GM12878 (cell line): ENCODE data around the gene AJUBA. TPM values are rescaled to one million over a fixed set of nuclear protein-coding genes. Genes with fewer than 3 reads are reported as not detected.

ENCODE experiments used
- ATAC-seq: fragments of 200-7000 bp; cut with Tn5 transposase; 3 replicates; pipeline ENCODE4 v1.9.1; 2020; ENCODE audit warnings: mild to moderate bottlenecking, moderate library complexity
- BruUV-seq: library from RNA; stranded (reverse); fragments of 400-500 nt; replicated peaks from 2 replicates; lab custom pipeline; 2021; lab: Mats Ljungman, UMichigan
- CTCF ChIA-PET: fragments of 300-600 bp; sonication (Branson Sonifier 250); formaldehyde crosslinking; extraction: SDS; loops from one replicate; lab custom pipeline; 2021; ENCODE audit warnings: inconsistent platforms; lab: Yijun Ruan, JAX
- POLR2A ChIA-PET: fragments of 350-600 bp; formaldehyde crosslinking; extraction: SDS; loops from one replicate; lab custom pipeline; 2021; ENCODE audit warnings: inconsistent platforms; lab: Charles Lee
- RAD21 ChIA-PET: fragments of 300-600 bp; sonication (Branson Sonifier 250); formaldehyde crosslinking; loops from one replicate; lab custom pipeline; 2023; ENCODE audit warnings: antibody characterized with exemption; ENCODE audit not compliant: unreplicated experiment; lab: Charles Lee
- SMC1A ChIA-PET: fragments of 300-600 bp; sonication (Branson Sonifier 250); formaldehyde crosslinking; loops from one replicate; lab custom pipeline; 2023; ENCODE audit not compliant: unreplicated experiment, uncharacterized antibody; lab: Charles Lee
- DNase-seq: peaks from one replicate; pipeline ENCODE4 v3.0.0-alpha.2; 2011; ENCODE audit warnings: low read depth, low spot score
- FAIRE-seq: peaks from 3 replicates; lab custom pipeline; 2011; peaks lifted over from hg19 to GRCh38; lab: Jason Lieb, UNC
- H2AFZ ChIP-seq: 2 replicates; pipeline ENCODE4 v1.6.0; 2011; ENCODE audit warnings: low read depth, low read length, control low read depth; ENCODE audit not compliant: control insufficient read depth
- H3K27ac ChIP-seq: 2 replicates; pipeline ENCODE4 v1.5.1; 2011; ENCODE audit warnings: control low read depth; ENCODE audit not compliant: control insufficient read depth, insufficient read depth
- H3K27me3 ChIP-seq, 2 experiments: replicated peaks in 1 of 2; 2 replicates each; pipeline versions ENCODE4 v1.6.0 to v1.6.1; 2011; ENCODE audit warnings: low read length in 1 of 2; ENCODE audit not compliant: control insufficient read depth in 2 of 2, insufficient read depth in 2 of 2
- H3K36me3 ChIP-seq, 2 experiments: 2 replicates each; pipeline ENCODE4 v1.5.1; 2011; ENCODE audit warnings: low read length in 1 of 2; ENCODE audit not compliant: control insufficient read depth in 2 of 2, insufficient read depth in 2 of 2
- H3K4me1 ChIP-seq: 2 replicates; pipeline ENCODE4 v1.6.1; 2011; ENCODE audit warnings: mild to moderate bottlenecking, low read length, moderate library complexity, mixed read lengths; ENCODE audit not compliant: control insufficient read depth, insufficient read depth
- H3K4me2 ChIP-seq: 2 replicates; pipeline ENCODE4 v1.6.0; 2011; ENCODE audit warnings: control low read depth; ENCODE audit not compliant: control insufficient read depth, insufficient read depth
- H3K4me3 ChIP-seq: fragments of 200-600 bp; sonication (generic); 2 replicates; pipeline ENCODE4 v1.5.1; 2016
- H3K79me2 ChIP-seq: 2 replicates; pipeline ENCODE4 v1.6.0; 2011; ENCODE audit warnings: low read length; ENCODE audit not compliant: control insufficient read depth, insufficient read depth
- H3K9ac ChIP-seq: 2 replicates; pipeline ENCODE4 v1.8.0; 2011; ENCODE audit warnings: low read length, control low read depth, mixed read lengths; ENCODE audit not compliant: control insufficient read depth, insufficient read depth
- H3K9me3 ChIP-seq: replicated peaks from 3 replicates; pipeline ENCODE4 v1.5.1; 2011; ENCODE audit warnings: mild to moderate bottlenecking, low read length; ENCODE audit not compliant: control insufficient read depth, insufficient read depth
- H4K20me1 ChIP-seq: 2 replicates; pipeline ENCODE4 v1.6.0; 2011; ENCODE audit not compliant: control insufficient read depth, insufficient read depth
- ATF3 ChIP-seq: IDR thresholded peaks from 2 replicates; pipeline ENCODE4 v1.6.1; 2011; ENCODE audit warnings: low read depth, mild to moderate bottlenecking, low read length, moderate library complexity, borderline replicate concordance; ENCODE audit errors: extremely low read depth
- EZH2 ChIP-seq: IDR thresholded peaks from 2 replicates; pipeline ENCODE4 v1.6.1; 2012; ENCODE audit warnings: low read depth, mild to moderate bottlenecking, control low read depth, inconsistent platforms, low read length, borderline replicate concordance; ENCODE audit not compliant: control insufficient read depth
- FOXM1 ChIP-seq: IDR thresholded peaks from 2 replicates; pipeline ENCODE4 v1.6.1; 2012; ENCODE audit warnings: low read depth, mild to moderate bottlenecking, inconsistent platforms, low read length, moderate library complexity
- IKZF2 ChIP-seq, 2 experiments: fragments of 450-650 bp; IDR thresholded peaks; 2 replicates each; pipeline ENCODE4 v1.6.1; 2017; ENCODE audit warnings: mild to moderate bottlenecking in 2 of 2, moderate library complexity in 2 of 2
- MYB ChIP-seq: fragments of 150-350 bp; IDR thresholded peaks from 2 replicates; pipeline ENCODE4 v1.6.1; 2014; ENCODE audit warnings: mild to moderate bottlenecking, low read depth, low read length, borderline replicate concordance
- POLR2A ChIP-seq: IDR thresholded peaks from 2 replicates; pipeline ENCODE4 v1.6.1; 2011; ENCODE audit warnings: low read depth, mild to moderate bottlenecking, low read length
- RAD21 ChIP-seq: IDR thresholded peaks from 2 replicates; pipeline ENCODE4 v1.6.1; 2011; ENCODE audit warnings: mild to moderate bottlenecking, low read depth, low read length, moderate library complexity; ENCODE audit not compliant: insufficient read depth
- SMAD5 ChIP-seq: IDR thresholded peaks from 2 replicates; pipeline ENCODE4 v1.6.1; 2016; ENCODE audit warnings: antibody characterized with exemption, low read depth
- STAT3 ChIP-seq: IDR thresholded peaks from 2 replicates; pipeline ENCODE4 v1.6.1; 2011; ENCODE audit warnings: low read depth, low read length, improper control_type of control experiment
- TAF1 ChIP-seq: IDR thresholded peaks from 2 replicates; pipeline ENCODE4 v1.6.1; 2011; ENCODE audit warnings: mild to moderate bottlenecking, low read depth, low read length, borderline replicate concordance
- TBL1XR1 ChIP-seq: IDR thresholded peaks from 2 replicates; pipeline ENCODE4 v1.6.1; 2012; ENCODE audit warnings: low read depth, low read length, improper control_type of control experiment
- ZBTB40 ChIP-seq: fragments of 450-650 bp; IDR thresholded peaks from 2 replicates; pipeline ENCODE4 v1.6.1; 2016; ENCODE audit warnings: mild to moderate bottlenecking, moderate library complexity, borderline replicate concordance
- in situ Hi-C: fragments of 300-500 bp; cut with MboI; formaldehyde crosslinking; loops from 9 replicates; pipeline ENCODE4 v1.14.3; 2018; ENCODE audit warnings: mixed read lengths
- intact Hi-C: fragments of 100-400 bp; cut with micrococcal nuclease; formaldehyde crosslinking; loops from one replicate; pipeline ENCODE4 v1.14.2; 2022; ENCODE audit not compliant: unreplicated experiment
- polyA plus RNA-seq, 11 experiments: library from polyadenylated mRNA; depleted of rRNA in 4 of 11; unstranded in 6 of 11; stranded (reverse) in 5 of 11; fragments of >200 nt; fragmentation: Nextera tagmentation in 4 of 11; fragmentation: Illumina TruSeq in 1 of 11; extraction: Ambion mirVana in 4 of 11; extraction: Trizol in 1 of 11; gene quantifications; 1 replicate in 1 of 11; 2 replicates in 10 of 11; pipeline versions ENCODE4 v1.2.1 to v1.2.3, GENCODE V29; 2011 to 2016; ENCODE audit warnings: inconsistent platforms in 2 of 11, missing spikeins in 2 of 11, low read depth in 1 of 11
- total RNA-seq, 4 experiments: library from RNA; depleted of rRNA in 3 of 4; stranded (reverse); fragments of >200 nt in 3 of 4; fragmentation: Illumina TruSeq in 1 of 4; extraction: Trizol in 1 of 4; gene quantifications; 2 replicates each; pipeline versions ENCODE4 v1.2.1 to v1.2.3, GENCODE V29; 2013 to 2021
- TF ChIP-seq, protein P1 (sequence below): IDR thresholded peaks from 2 replicates; pipeline ENCODE4 v1.6.1; 2012; ENCODE audit warnings: improper control_type of control experiment, low read depth, low read length; ENCODE audit not compliant: insufficient replicate concordance

Gene AJUBA
- total and polyA plus RNA-seq, 10 of the 15 experiments (the other 5 are each of a cell fraction or from before 2014, with no cell fraction given) = 0.03 to 18.1 (median 0.36) TPM; not detected in 1

GRCh38 chr14:22994762-22995275 is 12.5 kb upstream of the AJUBA start (continued):
- TF ChIP-seq SMAD5 = no peak
- TF ChIP-seq ZBTB40 = no peak

GRCh38 chr14:22993517-22993916 is 11.2 kb upstream of the AJUBA start:
- H2AFZ ChIP-seq = no peak overlapping the region
- no peak overlapping the region for H3K4me2 ChIP-seq
- H3K9ac ChIP-seq = no peak overlapping the region
- no peak for ATAC-seq
- no peak overlapping the region for H3K4me3 ChIP-seq
- no peaks in the 10 kb centered on the region for H4K20me1 ChIP-seq
- intact Hi-C loops (no loop called here), in situ Hi-C loops (loop anchor here (5.0 kb wide), 1 partner anchor 59 kb away; no protein-coding TSS in a partner anchor)
- H3K27me3 ChIP-seq = no peaks in the 10 kb centered on the region
- no peaks in the 10 kb centered on the region for H3K36me3 ChIP-seq
- no peaks in the 10 kb centered on the region for H3K4me1 ChIP-seq
- RAD21 ChIA-PET = interaction anchor here (1.2 to 7.5 kb wide), 4 partner anchors 8 to 75 kb away, joined by 4 to 166 read pairs (median 18); partner anchors contain the start of gene CDH24
- POLR2A ChIA-PET = interaction anchor here (1.0 to 1.2 kb wide), 2 partner anchors 61 to 65 kb away, joined by 3 to 4 read pairs; no protein-coding TSS in a partner anchor
- SMC1A ChIA-PET = interaction anchor here (1.1 to 6.9 kb wide), 9 partner anchors 9 to 75 kb away, joined by 3 to 77 read pairs (median 10); partner anchors contain the start of genes AJUBA and CDH24
- no peaks in the 10 kb centered on the region for H3K9me3 ChIP-seq
- no peak for DNase-seq
- FAIRE-seq = no peak
- H3K79me2 ChIP-seq = no peaks in the 10 kb centered on the region
- CTCF ChIA-PET = interaction anchor here (0.9 to 25.0 kb wide), 15 partner anchors 8 to 228 kb away, joined by 3 to 853 read pairs (median 5); partner anchors contain the start of genes ACIN1, C14orf119 and CDH24
- no peak overlapping the region for H3K27ac ChIP-seq
- BruUV-seq = no TSS peak
- TF ChIP-seq MYB (no peak), POLR2A (no peak), ATF3 (no peak), RAD21 (no peak), IKZF2 (IDR thresholded peaks at IDR 0.05) (no peak), FOXM1 (no peak), TBL1XR1 (no peak), EZH2 (no peak), STAT3 (no peak), TAF1 (no peak)
- TF ChIP-seq, protein P1, sequence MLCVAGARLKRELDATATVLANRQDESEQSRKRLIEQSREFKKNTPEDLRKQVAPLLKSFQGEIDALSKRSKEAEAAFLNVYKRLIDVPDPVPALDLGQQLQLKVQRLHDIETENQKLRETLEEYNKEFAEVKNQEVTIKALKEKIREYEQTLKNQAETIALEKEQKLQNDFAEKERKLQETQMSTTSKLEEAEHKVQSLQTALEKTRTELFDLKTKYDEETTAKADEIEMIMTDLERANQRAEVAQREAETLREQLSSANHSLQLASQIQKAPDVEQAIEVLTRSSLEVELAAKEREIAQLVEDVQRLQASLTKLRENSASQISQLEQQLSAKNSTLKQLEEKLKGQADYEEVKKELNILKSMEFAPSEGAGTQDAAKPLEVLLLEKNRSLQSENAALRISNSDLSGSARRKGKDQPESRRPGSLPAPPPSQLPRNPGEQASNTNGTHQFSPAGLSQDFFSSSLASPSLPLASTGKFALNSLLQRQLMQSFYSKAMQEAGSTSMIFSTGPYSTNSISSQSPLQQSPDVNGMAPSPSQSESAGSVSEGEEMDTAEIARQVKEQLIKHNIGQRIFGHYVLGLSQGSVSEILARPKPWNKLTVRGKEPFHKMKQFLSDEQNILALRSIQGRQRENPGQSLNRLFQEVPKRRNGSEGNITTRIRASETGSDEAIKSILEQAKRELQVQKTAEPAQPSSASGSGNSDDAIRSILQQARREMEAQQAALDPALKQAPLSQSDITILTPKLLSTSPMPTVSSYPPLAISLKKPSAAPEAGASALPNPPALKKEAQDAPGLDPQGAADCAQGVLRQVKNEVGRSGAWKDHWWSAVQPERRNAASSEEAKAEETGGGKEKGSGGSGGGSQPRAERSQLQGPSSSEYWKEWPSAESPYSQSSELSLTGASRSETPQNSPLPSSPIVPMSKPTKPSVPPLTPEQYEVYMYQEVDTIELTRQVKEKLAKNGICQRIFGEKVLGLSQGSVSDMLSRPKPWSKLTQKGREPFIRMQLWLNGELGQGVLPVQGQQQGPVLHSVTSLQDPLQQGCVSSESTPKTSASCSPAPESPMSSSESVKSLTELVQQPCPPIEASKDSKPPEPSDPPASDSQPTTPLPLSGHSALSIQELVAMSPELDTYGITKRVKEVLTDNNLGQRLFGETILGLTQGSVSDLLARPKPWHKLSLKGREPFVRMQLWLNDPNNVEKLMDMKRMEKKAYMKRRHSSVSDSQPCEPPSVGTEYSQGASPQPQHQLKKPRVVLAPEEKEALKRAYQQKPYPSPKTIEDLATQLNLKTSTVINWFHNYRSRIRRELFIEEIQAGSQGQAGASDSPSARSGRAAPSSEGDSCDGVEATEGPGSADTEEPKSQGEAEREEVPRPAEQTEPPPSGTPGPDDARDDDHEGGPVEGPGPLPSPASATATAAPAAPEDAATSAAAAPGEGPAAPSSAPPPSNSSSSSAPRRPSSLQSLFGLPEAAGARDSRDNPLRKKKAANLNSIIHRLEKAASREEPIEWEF = no peak
